GM21360 (cell line): ENCODE data around the gene PDP2.

Experiments used
- ATAC-seq: cut with Tn5 transposase; IDR thresholded peaks from one replicate; pipeline ENCODE4 v1.9.1; 2021; ENCODE audit warnings: mild to moderate bottlenecking, moderate library complexity; ENCODE audit not compliant: unreplicated experiment

The PDP2 gene

DNA sequence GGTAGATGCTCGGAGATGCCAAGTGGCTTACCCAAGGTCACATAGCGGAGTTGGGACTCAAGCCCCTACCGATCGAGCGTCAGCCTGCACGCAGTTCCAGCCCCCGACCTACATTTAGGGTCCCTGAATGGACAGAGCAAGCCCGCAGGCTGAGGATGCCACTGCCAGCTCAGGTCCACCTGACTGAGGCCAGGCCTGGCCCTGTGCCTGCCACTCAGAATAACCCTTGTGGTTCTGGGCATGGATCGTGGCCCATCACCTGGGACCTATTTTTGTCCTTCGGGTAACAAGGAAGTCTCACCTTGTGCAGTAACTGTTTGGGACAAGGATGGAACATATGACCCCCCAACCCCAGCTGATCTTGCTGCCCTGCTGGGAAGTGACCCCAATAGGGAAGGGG lies 21.3 kb downstream of the PDP2 start:
- ATAC-seq = no peak

DNA sequence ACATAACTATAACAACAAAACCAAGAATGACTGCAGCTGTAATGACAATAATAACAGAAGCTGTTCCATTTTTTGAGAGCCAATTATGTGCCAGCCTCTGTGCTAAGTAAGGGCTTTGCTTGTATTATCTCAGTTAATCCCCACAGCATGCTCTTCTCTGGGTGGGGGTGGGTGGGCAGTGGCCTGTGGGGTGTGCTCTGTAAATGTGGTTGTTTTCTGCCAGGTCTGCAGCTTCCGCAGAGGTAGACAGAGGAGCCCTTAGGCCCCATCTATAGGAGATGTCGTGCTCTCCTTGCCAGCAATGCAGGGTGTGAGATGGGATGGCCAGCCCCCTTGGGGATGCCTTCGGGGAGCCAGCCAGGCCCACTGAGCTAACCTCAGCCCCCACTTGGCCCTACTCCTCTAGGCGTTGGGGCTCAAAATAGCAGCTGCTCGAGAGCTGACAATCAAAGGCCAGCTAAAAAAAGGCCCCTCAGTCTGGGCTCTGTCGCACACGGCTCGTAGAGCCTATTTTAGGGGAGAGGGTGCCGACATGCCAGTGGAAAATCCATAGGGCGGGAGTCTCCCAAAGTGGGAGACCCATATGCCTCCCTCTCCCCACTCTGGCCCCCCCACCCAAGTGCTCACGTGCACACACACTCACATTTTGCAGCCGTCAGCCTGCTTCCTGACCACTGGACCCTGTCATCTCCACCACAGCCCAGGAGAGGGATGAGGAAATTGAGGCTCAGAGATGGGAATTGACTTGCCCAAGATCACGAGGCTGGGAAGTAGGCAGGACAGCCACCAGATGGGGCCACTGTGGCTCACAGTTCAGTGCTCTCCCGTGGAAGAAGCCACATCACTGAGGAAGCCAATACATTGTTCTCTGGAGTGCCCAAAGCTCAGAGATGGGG lies 22.6 kb downstream of the PDP2 start:
- ATAC-seq = no peak

GRCh38 chr16:66903544-66904427 lies 23.5 kb downstream of the PDP2 start:
- ATAC-seq = no peak

DNA sequence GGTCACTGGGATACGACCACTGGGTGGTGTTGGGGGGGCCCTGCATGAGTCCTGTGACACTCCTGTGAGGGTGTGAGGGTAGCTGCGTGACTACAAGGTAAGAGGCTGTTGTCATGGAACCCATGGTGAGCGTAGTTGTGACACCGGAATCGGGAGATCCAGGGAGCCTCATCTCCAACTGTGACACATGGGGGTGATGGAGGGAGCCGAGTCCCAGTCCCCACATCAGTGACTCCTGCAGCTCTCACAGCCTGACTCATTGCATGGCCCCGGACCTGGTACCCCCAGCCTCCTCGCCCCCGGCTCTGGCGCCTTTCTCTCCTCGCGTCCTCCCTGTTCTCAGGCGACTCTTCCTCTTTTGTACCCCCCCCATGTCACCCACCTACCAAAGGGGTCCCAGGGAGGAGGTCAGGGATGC lies 24.1 kb downstream of the PDP2 start:
- no peak for ATAC-seq

- ATAC-seq = no peak
These were observed 24.7 kb downstream of the PDP2 start for GRCh38 chr16:66904846-66905632.

DNA sequence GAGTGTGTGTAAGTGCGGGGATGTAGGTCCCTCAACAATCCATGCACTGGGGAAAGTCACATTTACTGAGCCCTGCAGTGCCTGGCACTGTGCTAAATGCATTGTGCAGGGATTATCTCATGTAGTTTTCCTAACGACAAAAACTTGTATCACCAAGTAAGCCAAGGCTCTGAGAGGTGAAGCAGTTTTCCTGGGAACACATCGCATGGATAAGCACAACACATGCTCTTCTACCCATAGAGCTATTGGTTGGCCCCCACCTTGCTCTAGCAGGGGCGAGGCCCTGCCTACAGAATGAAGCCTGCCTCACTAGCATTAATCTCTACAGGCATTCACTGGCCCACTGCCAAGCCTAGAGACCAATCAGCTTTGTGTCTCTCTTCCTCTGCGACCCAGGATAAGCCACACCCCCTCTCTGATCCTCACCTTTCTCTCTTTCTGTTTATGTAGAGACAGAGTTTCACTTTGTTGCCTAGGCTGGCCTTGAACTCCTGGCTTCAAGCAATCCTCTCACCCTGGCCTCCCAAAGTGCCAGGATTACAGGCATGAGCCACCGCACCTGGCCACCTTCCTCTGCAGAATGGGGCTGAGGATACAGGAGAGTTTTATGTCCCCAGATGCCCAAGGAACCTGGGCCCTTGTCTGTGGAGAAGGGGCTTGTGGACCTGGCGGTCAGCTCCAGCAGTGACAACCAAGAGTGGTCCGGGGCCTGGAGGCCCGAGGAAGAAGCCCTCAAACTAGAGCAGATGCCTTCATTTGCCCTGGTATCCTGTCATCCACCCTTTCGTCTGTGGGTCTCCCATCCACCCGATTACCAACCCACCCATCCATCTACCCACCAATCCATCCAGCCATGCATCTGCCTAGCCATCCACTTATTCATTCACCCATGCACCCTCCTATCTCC lies 25.6 kb downstream of the PDP2 start:
- no peak for ATAC-seq

DNA sequence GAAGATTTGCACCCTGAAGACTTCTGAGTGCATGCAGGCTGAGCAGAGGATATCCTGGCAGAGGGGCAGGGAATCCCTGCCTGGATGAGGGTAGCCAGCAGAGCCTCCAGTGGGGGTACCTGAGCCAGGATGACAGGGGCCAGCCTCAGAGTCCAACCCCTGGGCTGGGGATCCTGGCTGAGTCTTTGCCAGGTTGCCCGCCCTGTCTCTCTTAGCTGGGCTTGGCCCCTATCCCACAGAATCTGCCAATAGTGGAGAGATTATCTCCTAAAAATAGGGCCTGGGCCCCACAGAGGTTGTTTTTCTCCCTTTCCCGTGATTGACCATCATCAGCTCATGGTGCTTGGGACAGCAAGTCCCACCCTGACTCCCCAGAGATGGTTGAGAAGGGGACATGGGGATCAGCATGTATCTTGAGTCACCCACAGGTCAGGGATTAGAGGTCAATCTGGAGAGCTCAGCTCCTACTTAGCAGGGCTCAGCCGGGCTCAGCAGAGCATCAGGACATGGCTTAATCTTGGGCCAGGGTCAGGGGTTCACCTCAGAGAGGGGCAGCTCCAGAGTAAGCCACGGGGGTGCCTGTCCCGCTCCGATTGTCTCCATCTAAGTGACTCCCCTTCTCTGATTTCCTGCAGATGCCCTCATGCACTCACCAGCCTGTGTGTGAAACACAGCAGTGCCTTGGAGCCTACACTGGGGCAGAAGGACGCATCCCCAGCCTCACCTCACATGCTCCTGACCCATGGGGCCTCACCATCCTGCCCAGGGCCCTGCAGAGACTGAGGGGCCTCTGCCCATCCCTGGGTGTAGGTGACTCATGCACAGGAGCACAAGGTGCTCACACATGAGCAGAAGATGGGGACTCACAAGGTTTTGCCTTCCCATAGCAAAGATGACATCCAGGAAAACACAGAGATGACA lies 26.9 kb downstream of the PDP2 start:
- no peak for ATAC-seq

- ATAC-seq = no peak
These were observed 27.8 kb downstream of the PDP2 start for GRCh38 chr16:66908116-66908515.

DNA sequence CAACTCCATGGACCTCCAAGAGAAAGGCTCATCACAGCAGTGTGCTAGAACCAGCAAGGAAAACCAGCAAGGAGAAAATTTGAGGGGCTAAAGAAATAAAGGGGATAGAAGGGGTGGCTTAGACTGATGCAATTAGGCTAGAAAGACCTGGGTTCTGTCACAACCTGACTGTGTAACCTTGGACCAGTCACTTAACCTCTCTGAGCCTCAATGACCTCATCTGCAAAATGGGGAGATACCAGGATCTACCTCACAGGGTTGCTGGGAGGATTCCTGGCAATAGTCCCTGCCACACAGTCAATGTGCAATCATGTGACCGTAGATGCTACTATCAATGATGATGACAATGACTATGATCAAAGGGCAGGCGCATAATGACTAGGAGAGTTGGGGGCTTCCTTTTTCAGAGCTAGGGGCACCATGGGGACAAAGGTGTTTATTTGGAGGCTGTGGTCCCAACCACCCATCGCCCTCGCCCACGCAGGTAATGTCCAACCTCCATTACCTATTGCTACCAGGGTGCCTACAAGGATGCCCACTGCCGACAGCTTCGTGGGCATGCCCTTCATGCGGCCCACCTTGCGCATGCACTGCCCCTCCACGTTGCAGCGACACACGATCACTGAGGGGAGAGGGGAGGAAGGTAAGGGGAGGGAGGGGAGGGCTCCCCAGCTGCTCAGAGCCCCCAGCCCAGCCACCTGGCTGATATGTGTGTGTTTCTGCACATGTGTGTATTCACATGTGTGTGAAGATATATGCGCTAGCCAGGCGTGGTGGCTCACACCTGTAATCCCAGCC lies 28.6 kb downstream of the PDP2 start:
- ATAC-seq = no peak

DNA sequence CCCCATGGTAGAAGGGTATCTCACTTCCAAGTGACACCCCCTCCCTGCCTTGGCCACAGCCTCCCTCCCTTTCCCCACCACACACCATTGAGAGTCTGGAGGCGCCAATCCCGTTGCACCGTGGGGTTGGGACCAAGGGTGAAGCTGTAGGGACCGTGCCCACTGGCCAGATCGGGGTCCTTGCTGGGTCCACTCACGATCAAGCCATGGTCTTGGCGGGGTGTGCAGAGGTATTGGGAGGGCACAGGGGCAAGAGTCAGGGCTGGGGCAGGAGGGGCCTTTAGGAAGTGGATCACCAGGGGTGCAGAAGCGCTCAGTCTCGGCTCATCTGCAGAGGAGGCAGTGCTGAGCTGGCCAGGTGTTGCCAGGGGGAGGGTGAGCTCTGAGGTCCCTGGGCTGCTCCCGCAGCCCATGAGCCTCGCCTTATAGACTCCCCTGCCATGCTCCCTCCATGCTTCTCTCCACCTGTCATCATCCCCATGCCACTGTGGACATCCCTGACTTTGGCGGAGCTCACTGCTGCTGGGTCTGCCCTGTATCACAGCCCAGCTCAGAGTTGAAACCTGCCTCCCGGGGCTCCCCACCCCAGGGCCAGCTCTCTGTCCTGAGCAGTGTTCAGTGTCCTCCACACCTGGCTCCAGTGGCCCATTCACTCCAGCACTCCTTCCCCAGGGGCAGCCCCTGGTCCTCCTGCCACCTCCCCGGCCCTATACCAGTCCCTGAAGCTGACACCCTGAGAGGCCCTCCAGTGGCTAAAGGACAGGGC lies 30.0 kb downstream of the PDP2 start:
- no peak for ATAC-seq

DNA sequence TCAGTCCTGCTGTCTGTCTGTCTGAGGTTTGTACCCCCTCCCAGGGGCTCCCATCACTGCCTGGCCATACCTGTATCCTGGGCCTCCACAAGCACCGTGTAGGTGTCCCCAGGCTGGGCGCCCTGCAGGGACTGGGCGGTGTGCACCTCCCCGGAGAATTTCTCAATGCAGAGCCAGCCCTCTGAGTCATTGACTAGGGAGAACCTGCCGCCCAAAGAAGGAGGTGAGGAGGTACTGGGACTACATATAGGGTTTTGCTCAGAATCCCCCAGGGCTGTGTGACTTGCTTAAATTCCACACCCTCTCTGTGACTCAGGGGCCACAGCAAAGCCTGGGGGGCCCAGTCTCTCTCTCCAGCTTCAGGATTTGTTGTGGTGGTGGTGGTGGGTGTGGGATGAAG lies 30.8 kb downstream of the PDP2 start:
- ATAC-seq = no peak

DNA sequence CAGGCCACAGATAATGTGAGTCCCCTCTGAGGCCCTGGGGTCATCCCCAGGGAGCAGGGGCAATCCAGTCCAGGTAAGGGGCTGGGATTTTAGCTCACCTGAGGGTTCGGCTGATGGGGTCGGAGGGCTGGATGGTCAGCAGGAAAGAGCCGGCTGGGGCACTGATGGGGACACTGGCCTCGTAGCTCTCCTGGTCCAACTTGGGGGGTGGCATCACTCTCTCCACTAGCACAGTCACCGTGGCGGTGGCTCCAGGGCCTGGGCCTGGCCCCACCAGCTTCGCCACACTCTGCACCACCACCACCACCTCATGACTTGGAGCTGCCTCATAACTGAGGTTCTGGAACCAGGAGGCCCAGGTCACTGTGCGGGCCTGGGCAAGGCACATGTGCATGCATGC lies 31.5 kb downstream of the PDP2 start:
- no peak for ATAC-seq

DNA sequence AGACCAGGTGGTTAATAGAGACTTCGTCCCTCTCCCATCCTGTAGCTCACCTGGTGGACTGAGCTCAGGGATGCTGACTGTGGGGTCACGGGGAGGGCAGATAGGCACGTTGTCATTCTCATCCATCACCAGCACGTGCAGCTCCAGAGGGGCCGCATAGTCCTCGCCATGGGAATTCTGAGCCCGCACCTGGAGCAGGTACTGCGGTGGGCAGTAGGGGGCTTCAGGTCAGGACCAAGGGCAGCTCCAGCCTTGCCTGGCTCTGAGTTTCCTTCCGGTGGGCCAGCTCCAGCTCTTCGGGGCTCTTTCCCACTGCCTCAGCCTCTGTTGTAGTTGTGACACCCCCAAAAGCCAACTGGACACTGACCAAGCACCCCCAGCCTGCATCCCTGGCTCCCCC lies 32.8 kb downstream of the PDP2 start:
- ATAC-seq = no peak

DNA sequence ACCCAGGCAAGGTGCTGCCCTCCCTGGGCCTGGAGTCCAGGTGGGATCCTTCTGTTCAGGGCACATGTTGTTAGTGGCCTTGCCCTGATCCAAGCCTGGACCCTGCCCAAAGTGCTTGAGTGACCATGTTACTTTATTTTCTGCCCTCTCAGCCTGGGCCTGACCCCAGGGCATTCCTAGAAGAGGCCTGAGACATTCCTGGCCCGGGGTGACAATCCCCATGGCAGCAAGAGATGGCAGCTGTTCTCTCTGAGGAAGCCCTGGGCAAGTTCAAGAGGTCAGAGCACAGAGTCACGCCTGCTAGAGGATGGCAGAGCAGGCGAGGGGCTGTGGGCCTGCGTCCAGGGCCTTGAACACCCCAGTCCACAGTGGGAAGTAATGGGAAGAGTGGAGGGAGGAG lies 33.4 kb downstream of the PDP2 start:
- ATAC-seq = no peak

DNA sequence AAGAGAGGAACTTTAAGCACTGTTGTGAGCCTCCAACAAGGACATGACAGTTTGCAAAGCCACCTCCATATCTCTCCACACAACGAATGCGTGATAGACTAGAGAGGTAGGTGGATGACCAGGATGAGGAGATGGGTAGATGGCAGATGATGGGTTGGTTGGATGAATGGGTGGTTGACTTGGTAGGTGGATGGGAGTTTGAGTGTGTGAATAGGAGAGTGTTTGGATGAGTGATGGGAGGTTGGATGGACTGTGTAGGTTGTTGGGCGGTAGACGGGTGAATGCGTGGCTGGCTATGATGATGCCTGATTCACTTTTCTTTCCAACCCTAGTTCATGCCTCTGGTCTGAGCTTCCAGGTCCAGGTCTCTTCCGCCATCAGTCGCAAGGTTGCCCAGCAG lies 34.2 kb downstream of the PDP2 start:
- no peak for ATAC-seq

- no peak for ATAC-seq
These were observed 34.7 kb downstream of the PDP2 start for GRCh38 chr16:66915041-66915440.

GRCh38 chr16:66916518-66916917 lies 36.2 kb downstream of the PDP2 start:
- ATAC-seq = no peak

- ATAC-seq = no peak
These were observed 37.4 kb downstream of the PDP2 start for GRCh38 chr16:66917741-66918140.
